ENCODE measurements around the gene FGF14. TPM values are rescaled to one million over a fixed set of nuclear protein-coding genes. Genes with fewer than 3 reads are reported as not detected.
A peak's percentile ranks its signal among the peaks of the same experiment; 100 is the strongest.

The FGF14 gene
- total and polyA plus RNA-seq, 2 of the 4 experiments (the other 2 are of a cell fraction): under 0.01 TPM; not detected in 1

DNA sequence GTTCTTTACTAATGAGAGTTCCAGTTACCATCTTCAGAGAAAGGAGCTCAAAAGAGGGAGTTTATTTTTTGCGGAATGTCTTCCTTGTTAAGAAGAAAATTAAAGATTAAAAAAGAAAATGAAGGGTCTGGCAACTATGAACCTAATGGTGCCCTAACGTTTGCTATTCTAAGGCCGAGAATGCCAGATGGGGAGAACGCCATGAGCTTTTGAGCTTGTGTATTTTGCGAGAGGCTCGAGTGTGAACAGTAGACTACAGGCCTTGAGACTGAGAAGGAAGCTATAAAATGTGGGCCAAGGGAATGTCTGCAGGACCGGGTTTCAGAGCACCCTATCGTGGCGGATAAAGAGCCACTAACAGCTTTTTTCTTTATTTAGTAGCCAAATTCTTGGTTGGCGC is 6.7 kb downstream of the FGF14 start:
- H4K8ac ChIP-seq (ENCODE audit: low read depth in 2 of 2, low read length in 2 of 2): peak overlapping the region; percentile 61 to 90; a peak in 3 of 4 replicates
- ChIA-PET CTCF (interaction anchor here (1.6 kb wide), 1 partner anchor 251 kb away, joined by 4 read pairs; no protein-coding TSS in a partner anchor), POLR2A (ENCODE audit: unreplicated experiment) (no interaction called here)
- H3K4me3 ChIP-seq (ENCODE audit: insufficient read depth, low read depth, low read length): no peak overlapping the region
- peak overlapping the region; percentile 69; the same call in 1 of the 2 replicates for H3K9ac ChIP-seq (ENCODE audit: low read depth, low read length)
- DNase-seq (no peak), ATAC-seq (ENCODE audit: low read depth) (no peak)
- no peak overlapping the region for H3K18ac ChIP-seq (ENCODE audit: low read depth, low read length)
- no peak overlapping the region for H2AFZ ChIP-seq (replicated peaks; ENCODE audit: low read length, poor library complexity)
- dilution Hi-C loops (cut with HindIII; ENCODE audit: low sequenced_read_pairs, unreplicated experiment): no loop called here
- no peaks in the 10 kb centered on the region for H3K4me1 ChIP-seq (ENCODE audit: control insufficient read depth, insufficient read depth, low read length)
- H2BK120ac ChIP-seq (ENCODE audit: low read depth, low read length): no peak overlapping the region
- no peak overlapping the region for H3K14ac ChIP-seq (replicated peaks; ENCODE audit: low read depth, low read length)
- H3K9me3 ChIP-seq (ENCODE audit: control insufficient read depth, insufficient read depth, low read length): no peaks in the 10 kb centered on the region
- H4K91ac ChIP-seq (ENCODE audit: insufficient read depth, low read depth, low read length): 0 out of 2 replicates have a peak overlapping the region, but pooled peaks have one; percentile 73
- no peak overlapping the region for H3K27ac ChIP-seq (ENCODE audit: insufficient read depth, low read length)
- TF ChIP-seq CHD1 (IDR thresholded peaks at IDR 0.05; ENCODE audit: low read depth, low read length): no peak
- no peak for TF ChIP-seq FOS (IDR thresholded peaks at IDR 0.05; ENCODE audit: low read depth, low read length)
- no peak for TF ChIP-seq BHLHE40 (IDR thresholded peaks at IDR 0.05; ENCODE audit: low read depth, low read length)
- H3K27me3 ChIP-seq (ENCODE audit: control insufficient read depth, insufficient read depth, low read length): peaks cover 9% of the 10 kb centered on the region
- in situ Hi-C loops (cut with MboI; ENCODE audit: low sequenced_read_pairs): no loop called here
- H2BK20ac ChIP-seq (ENCODE audit: low read depth, low read length): no peak overlapping the region
- no peak overlapping the region for H2BK15ac ChIP-seq (ENCODE audit: low read depth, low read length)
- peak overlapping the region; percentile 46; the same call in 1 of the 2 replicates for H4K5ac ChIP-seq (ENCODE audit: low read depth, low read length)
- H3K23ac ChIP-seq (ENCODE audit: low read depth, low read length): no peak overlapping the region
- H3K4me2 ChIP-seq (ENCODE audit: low read depth, low read length): peak overlapping the region; percentile 57
- no peaks in the 10 kb centered on the region for H3K79me1 ChIP-seq (ENCODE audit: low read depth in 1 of 2, low read length in 2 of 2)
- WGBS, 2 experiments (ENCODE audit: extremely low coverage in 2 of 2, insufficient read length in 1 of 2): 82% methylated on average over 3 of the region's 10 CpGs; no CpG with 5 or more reads in 1 of the 2 experiments
- H2BK5ac ChIP-seq (ENCODE audit: low read depth, low read length, poor library complexity, severe bottlenecking): no peak overlapping the region
- H2AK9ac ChIP-seq (replicated peaks; ENCODE audit: low read depth, low read length, poor library complexity): no peak overlapping the region
- H2AK5ac ChIP-seq (ENCODE audit: low read depth, low read length): no peak overlapping the region
- H4K20me1 ChIP-seq (ENCODE audit: insufficient read depth, low read length): no peaks in the 10 kb centered on the region
- H3K9me1 ChIP-seq (ENCODE audit: insufficient read depth, low read length): no peaks in the 10 kb centered on the region
- intact Hi-C loops (cut with micrococcal nuclease): no loop called here
- no peak overlapping the region for H3K56ac ChIP-seq (ENCODE audit: extremely low read depth, insufficient read depth, low read length)
- BruUV-seq (replicated peaks): no TSS peak
- no peaks in the 10 kb centered on the region for H3K36me3 ChIP-seq (ENCODE audit: control insufficient read depth, insufficient read depth, low read length)
- H3K4ac ChIP-seq (ENCODE audit: low read depth, low read length): peak overlapping the region; percentile 39; the same call in 1 of the 2 replicates

Measured in IMR-90 (cell line).